Measurements from ENCODE around the gene XIRP1.

GRCh38 chr3:39154280-39155021 is 37.9 kb downstream of the XIRP1 start:
- TF ChIP-seq POLR2AphosphoS5 (IDR thresholded peaks at IDR 0.05; ENCODE audit: low read depth, low read length), result no peak
- no peak for TF ChIP-seq POLR2A (IDR thresholded peaks at IDR 0.05; ENCODE audit: low read depth, low read length)

Measured in GM12891 (cell line).